Adrenal gland (tissue), 5 donors: ENCODE data around the gene ZCWPW1.

Source experiments
- CTCF ChIP-seq, 6 experiments: fragments of 450-650 bp in 4 of 6; fragments of 200-600 bp in 2 of 6; sonication (generic) in 1 of 6; IDR thresholded peaks; 1 replicate in 5 of 6; 2 replicates in 1 of 6; pipeline versions ENCODE4 v1.5.1 to v1.8.0; 2016 to 2021; ENCODE audit warnings: antibody characterized with exemption in 6 of 6, mild to moderate bottlenecking in 2 of 6, moderate library complexity in 1 of 6
- POLR2A ChIP-seq, 2 donors: fragments of 450-650 bp; IDR thresholded peaks; one replicate each; pipeline ENCODE4 v1.6.1; 2017; ENCODE audit warnings: antibody characterized with exemption in 2 of 2, mild to moderate bottlenecking in 2 of 2, moderate library complexity in 1 of 2
- donor health status: DM: no; HTN: no; CAD: no.

DNA sequence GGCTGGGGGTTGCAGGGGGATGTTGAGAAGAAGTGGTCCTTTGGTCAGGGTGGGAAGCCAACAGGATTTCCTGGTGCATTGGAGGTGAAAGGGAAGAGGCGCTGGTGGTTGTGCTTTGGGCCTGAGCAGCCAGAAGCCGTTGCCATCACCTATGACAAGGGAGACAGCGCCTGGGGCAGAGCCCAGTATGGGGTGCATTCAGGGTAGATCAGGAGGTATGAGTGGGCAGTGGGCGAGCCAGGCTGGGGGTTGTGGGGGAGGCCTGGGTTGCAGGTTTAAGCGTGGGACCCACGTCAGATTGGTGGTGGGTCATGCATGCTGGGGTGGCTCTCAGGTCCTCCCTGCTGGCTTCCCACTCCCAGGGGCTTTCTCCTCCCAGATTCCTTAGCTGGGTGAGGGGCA lies 76.8 kb downstream of the ZCWPW1 start:
- TF ChIP-seq CTCF (IDR thresholded peaks at IDR 0.05) (no peak), POLR2A (IDR thresholded peaks at IDR 0.05) (no peak)
